GM10266 (cell line): ENCODE results near the gene ODC1.
"Not testable (repeated sequence)": the region's sequence is repeated elsewhere in the genome, so short reads cannot be mapped to it uniquely, and the experiment has no call there.

ENCODE experiments used
- DNase-seq: peaks from one replicate; pipeline ENCODE4 v3.0.0; 2012; ENCODE audit errors: extremely low spot score
- TF ChIP-seq, protein P1 (sequence below): IDR thresholded peaks from 2 replicates; pipeline ENCODE4 v1.5.1; 2012; ENCODE audit warnings: mild to moderate bottlenecking, low read depth; ENCODE audit not compliant: control insufficient read depth, insufficient read depth; ENCODE audit errors: missing control alignments

The ODC1 gene

GRCh38 chr2:10493075-10493633 is 45.0 kb upstream of the ODC1 start:
- TF ChIP-seq, protein P1, sequence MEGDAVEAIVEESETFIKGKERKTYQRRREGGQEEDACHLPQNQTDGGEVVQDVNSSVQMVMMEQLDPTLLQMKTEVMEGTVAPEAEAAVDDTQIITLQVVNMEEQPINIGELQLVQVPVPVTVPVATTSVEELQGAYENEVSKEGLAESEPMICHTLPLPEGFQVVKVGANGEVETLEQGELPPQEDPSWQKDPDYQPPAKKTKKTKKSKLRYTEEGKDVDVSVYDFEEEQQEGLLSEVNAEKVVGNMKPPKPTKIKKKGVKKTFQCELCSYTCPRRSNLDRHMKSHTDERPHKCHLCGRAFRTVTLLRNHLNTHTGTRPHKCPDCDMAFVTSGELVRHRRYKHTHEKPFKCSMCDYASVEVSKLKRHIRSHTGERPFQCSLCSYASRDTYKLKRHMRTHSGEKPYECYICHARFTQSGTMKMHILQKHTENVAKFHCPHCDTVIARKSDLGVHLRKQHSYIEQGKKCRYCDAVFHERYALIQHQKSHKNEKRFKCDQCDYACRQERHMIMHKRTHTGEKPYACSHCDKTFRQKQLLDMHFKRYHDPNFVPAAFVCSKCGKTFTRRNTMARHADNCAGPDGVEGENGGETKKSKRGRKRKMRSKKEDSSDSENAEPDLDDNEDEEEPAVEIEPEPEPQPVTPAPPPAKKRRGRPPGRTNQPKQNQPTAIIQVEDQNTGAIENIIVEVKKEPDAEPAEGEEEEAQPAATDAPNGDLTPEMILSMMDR, result no peak
- DNase-seq, result no peak

DNA sequence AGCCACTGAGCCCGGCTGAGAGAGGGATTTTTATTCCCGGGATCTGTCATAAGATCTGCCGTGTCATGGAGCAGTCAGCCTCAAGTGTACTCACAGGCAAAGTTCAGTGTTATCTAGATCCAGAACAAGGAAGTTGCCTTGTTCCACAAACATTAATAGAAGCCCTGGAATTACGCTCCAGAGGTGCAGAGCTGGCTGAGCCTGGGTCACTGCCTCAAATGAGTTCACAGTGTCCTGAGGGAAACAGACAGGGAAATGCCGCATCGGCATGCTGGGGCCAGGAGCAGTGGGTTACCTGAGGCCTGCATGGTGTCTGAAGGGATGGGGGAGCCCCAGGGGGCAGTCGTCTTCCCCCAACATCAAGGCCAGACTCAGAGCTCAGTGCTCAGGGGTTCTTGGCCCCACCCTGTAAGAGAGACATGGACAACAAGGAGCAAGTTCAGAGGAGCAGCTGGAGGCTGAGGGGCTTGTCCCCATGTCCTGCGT is 42.7 kb upstream of the ODC1 start:
- TF ChIP-seq, protein P1, result no peak
- DNase-seq, result no peak

DNA sequence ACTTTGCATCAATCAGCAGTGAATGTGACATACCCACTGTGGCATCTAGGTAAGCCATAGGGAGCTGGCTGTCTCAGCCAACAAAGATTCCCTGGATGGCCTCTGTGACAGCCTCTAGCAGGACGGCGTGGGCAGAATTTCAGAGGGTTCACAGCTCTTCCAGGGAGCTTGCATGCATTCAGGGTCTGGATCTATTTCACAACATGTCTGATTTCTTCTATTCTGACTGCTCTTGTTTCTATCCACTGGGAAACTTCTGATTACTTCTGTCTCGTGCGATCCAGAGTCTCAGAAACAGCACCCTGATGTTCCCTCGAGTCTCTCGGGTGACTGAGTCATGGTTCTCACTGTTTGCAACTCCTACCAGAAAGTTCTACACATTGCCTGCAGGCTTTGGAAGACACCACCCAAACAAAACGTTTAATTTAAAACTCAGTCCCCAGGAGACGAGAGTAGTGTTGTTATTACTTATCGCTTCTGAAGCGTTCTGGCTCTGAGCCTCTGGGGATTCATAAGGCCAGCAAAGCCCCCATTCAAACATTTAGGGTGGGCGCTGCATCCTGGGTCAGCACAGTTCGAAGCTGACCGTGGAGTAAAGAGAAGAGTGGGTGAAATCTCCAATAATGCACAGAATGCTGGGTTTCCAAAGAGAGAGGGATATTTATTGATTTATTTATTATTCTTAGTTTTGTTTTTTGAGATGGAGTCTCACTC is 41.9 kb upstream of the ODC1 start:
- TF ChIP-seq, protein P1, result no peak
- DNase-seq, result no peak

- not testable (repeated sequence) for DNase-seq
Measured at GRCh38 chr2:10488142-10488541, 40.0 kb upstream of the ODC1 start.

DNA sequence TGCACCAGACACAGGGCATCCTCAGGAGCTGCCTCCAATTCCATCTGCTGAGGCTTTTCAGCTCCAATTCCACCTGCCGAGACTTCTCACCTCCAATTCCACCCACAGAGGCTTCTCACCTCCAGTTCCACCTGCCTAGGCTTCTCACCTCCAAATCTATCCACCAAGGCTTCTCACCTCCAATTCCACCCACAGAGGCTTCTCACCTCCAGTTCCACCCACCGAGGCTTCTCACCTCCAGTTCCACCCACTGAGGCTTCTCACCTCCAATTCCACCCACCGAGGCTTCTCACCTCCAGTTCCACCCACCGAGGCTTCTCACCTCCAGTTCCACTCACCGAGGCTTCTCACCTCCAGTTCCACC is 39.6 kb upstream of the ODC1 start:
- not testable (repeated sequence) for DNase-seq

- TF ChIP-seq, protein P1, result no peak
- DNase-seq, result no peak
Measured at GRCh38 chr2:10487081-10487740, 39.1 kb upstream of the ODC1 start.

GRCh38 chr2:10486601-10487079 is 38.5 kb upstream of the ODC1 start:
- DNase-seq, result no peak
- TF ChIP-seq, protein P1, result no peak

DNA sequence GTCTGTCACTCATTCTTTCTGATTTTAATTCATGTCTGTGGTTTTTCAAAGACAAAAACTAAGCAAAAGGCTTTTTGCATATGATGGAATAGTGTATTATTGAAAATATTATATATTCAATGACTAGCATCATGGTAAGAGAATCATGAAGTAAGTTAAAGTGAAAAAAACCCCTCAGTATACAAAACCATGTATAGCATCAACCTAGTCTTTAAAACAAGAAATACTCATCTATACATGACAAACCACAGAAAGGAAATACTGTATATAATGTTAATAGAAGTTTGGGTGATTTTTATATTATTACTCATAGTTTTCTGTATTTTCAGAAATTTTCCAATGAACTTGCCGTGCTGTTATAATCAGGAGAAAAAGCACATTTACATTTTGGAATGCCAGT is 38.0 kb upstream of the ODC1 start:
- TF ChIP-seq, protein P1, result no peak
- DNase-seq, result no peak
